ENCODE data around the gene CAP1. TPM values are rescaled to one million over a fixed set of nuclear protein-coding genes. Genes with fewer than 3 reads are reported as not detected.

Gene CAP1
- total and polyA plus RNA-seq, 9 of the 15 experiments (the other 6 are each of a cell fraction or from before 2014, with no cell fraction given), result 230 to 658 (median 281) TPM

- TF ChIP-seq ZBTB8A (IDR thresholded peaks at IDR 0.05; ENCODE audit: partially characterized antibody) (no peak), CBX3 (IDR thresholded peaks at IDR 0.05; ENCODE audit: borderline replicate concordance in 1 of 2, low read length in 2 of 2) (peak in 1 of 2 experiments; percentile 78; a peak in 2 of 3 replicates), IRF2 (CRISPR knock-in tag; IDR thresholded peaks at IDR 0.05) (peak; percentile 63; the same call in 1 of the 2 replicates), ZNF717 (CRISPR knock-in tag; IDR thresholded peaks at IDR 0.05) (no peak), THAP7 (CRISPR knock-in tag; IDR thresholded peaks at IDR 0.05) (no peak), RAD51 (IDR thresholded peaks at IDR 0.05; ENCODE audit: borderline replicate concordance, low read depth) (peak; percentile 96), ZZZ3 (IDR thresholded peaks at IDR 0.05) (0 out of 2 replicates have a peak, but pooled peaks have one; percentile 51), C11orf30 (IDR thresholded peaks at IDR 0.05; ENCODE audit: low read depth) (peak; percentile 99), HCFC1 (IDR thresholded peaks at IDR 0.05; ENCODE audit: low read depth, low read length) (peak; percentile 73), JUNB (CRISPR knock-in tag; conservative IDR thresholded peaks at IDR 0.05) (0 out of 2 replicates have a peak, but pooled peaks have one; percentile 3), ZBTB26 (CRISPR knock-in tag; IDR thresholded peaks at IDR 0.05) (no peak), CBFA2T3 (IDR thresholded peaks at IDR 0.05) (no peak), ATF7 (IDR thresholded peaks at IDR 0.05) (peak; percentile 72), HLTF (IDR thresholded peaks at IDR 0.05) (0 out of 2 replicates have a peak, but pooled peaks have one; percentile 50), ELF1 (tag; IDR thresholded peaks at IDR 0.05) (peak; percentile 44; the same call in 1 of the 2 replicates), ZNF445 (CRISPR knock-in tag; IDR thresholded peaks at IDR 0.05; ENCODE audit: low read depth) (no peak), CHD4 (IDR thresholded peaks at IDR 0.05; ENCODE audit: insufficient read depth, insufficient replicate concordance, low read depth, low read length, poor library complexity, severe bottlenecking) (no peak), E2F3 (CRISPR knock-in tag; IDR thresholded peaks at IDR 0.05) (peak; percentile 80; the same call in 1 of the 2 replicates)
- TF ChIP-seq, protein P1, sequence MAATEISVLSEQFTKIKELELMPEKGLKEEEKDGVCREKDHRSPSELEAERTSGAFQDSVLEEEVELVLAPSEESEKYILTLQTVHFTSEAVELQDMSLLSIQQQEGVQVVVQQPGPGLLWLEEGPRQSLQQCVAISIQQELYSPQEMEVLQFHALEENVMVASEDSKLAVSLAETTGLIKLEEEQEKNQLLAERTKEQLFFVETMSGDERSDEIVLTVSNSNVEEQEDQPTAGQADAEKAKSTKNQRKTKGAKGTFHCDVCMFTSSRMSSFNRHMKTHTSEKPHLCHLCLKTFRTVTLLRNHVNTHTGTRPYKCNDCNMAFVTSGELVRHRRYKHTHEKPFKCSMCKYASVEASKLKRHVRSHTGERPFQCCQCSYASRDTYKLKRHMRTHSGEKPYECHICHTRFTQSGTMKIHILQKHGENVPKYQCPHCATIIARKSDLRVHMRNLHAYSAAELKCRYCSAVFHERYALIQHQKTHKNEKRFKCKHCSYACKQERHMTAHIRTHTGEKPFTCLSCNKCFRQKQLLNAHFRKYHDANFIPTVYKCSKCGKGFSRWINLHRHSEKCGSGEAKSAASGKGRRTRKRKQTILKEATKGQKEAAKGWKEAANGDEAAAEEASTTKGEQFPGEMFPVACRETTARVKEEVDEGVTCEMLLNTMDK (IDR thresholded peaks at IDR 0.05; ENCODE audit: borderline replicate concordance, insufficient read depth, low read depth, low read length, poor library complexity, severe bottlenecking), result peak; percentile 18
- TF ChIP-seq, protein P2, sequence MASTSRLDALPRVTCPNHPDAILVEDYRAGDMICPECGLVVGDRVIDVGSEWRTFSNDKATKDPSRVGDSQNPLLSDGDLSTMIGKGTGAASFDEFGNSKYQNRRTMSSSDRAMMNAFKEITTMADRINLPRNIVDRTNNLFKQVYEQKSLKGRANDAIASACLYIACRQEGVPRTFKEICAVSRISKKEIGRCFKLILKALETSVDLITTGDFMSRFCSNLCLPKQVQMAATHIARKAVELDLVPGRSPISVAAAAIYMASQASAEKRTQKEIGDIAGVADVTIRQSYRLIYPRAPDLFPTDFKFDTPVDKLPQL (IDR thresholded peaks at IDR 0.05; ENCODE audit: extremely low read depth, insufficient read length), result no peak
These were observed 56.7 kb downstream of the CAP1 start, which contains the start of gene PPT1 (continued) for GRCh38 chr1:40096977-40097782.
